GM18858 (cell line): ENCODE measurements around the gene CHRNA4.

ENCODE experiments used
- ATAC-seq: cut with Tn5 transposase; IDR thresholded peaks from one replicate; pipeline ENCODE4 v1.9.1; 2021; ENCODE audit not compliant: unreplicated experiment

The CHRNA4 gene

DNA sequence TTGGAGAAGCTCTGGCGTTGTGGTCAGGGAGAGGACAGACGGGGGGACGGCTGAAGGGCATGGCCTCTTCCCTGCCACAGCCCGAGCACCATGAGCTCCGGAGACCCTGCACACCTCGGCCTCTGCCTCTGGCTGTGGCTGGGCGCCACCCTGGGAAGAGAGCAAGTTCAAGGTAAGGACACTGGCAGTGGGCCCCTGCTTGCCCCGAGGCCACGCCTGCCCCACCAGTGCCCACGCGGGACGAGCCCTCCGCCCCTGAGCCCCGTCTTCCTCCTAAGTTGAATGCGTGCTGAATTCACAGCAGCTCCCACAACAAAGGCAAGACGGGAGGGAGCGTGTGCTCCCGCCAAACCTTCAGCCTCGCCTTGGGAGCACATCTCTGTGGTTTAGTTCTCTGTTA is 66.1 kb downstream of the CHRNA4 start:
- no peak for ATAC-seq

DNA sequence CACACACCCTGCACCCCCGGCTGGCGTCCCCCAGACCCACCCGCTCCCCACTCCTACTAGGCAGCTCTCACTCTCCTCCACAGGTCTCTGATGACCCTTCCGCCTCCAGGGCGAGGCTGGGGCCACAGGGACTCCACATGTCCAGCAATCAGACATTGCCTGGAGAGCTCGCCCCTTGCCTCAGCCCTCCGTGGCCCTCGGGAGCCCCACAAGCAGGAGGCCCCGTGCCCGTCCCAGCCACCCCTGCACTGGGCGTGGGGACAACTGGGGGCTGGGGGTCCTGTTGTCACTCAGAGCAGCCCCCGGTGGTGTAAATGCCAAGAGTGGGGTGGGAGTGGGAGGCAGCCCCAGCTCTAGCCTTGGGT is 66.6 kb downstream of the CHRNA4 start:
- ATAC-seq = no peak

GRCh38 chr20:63293871-63294535 is 67.1 kb downstream of the CHRNA4 start:
- no peak for ATAC-seq

GRCh38 chr20:63293456-63293855 is 67.7 kb downstream of the CHRNA4 start:
- ATAC-seq = no peak
